ENCODE data around the gene ATAD1. TPM values are rescaled to one million over a fixed set of nuclear protein-coding genes. Genes with fewer than 3 reads are reported as not detected.

ATAD1 gene
- polyA plus RNA-seq, 2 donors, result 7.2 to 14.2 TPM

DNA sequence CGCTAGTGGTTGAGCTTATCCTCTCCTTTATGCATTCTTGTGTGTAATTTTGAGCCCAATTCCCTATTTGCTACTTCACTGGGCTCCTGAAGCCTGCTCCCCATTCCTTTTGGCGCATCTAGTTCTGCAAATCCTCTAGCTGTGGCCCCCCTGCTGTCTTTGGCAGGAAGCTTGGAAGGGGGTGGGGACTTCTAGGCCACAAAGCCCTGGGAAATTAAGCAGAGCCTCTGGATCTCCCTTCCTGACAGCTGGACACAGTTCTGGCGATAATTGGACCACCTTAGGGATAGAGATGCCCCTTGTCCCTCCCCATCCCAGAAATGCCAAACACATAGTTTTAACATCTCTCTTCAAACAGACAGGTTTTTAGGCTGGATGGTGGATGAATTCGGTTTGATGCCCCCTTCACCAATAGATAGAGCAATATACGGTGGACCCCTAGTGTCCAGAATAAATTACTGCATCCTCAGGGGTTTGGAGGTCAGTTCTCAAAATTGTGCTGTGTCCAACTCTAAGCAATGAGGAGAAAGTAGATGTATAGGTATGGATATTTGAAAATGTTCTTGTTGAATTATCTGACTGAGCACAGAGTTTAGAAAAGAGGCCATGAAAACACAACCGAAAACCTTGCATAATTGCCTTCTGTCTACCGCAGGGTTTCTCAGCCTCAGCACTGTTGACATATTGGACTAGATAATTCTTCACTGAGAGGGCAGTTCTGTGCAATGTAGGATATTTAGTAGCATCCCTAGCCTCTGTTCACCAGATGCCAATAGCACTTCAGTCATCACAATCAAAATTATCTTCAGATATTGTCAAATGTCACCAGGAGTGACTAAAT is 82.8 kb downstream of the ATAD1 start:
- no peak overlapping the region for H3K4me3 ChIP-seq (ENCODE audit: low read depth in 1 of 2, low read length in 2 of 2)
- no peaks in the 10 kb centered on the region for H3K4me1 ChIP-seq (ENCODE audit: control insufficient read depth in 2 of 2, insufficient read depth in 2 of 2, low read length in 1 of 2)
- no peaks in the 10 kb centered on the region for H3K9me3 ChIP-seq (ENCODE audit: control insufficient read depth in 2 of 2, insufficient read depth in 1 of 2, low read depth in 1 of 2, low read length in 1 of 2)
- no peaks in the 10 kb centered on the region for H3K36me3 ChIP-seq (ENCODE audit: control insufficient read depth in 2 of 2, insufficient read depth in 2 of 2, low read length in 1 of 2)
- H3K27ac ChIP-seq (ENCODE audit: low read depth in 2 of 2, low read length in 1 of 2), result no peak overlapping the region
- 43 to 50% methylated on average over 7 of the region's 7 CpGs for WGBS, 2 donors
- no peaks in the 10 kb centered on the region for H3K27me3 ChIP-seq (ENCODE audit: control insufficient read depth in 1 of 2, insufficient read depth in 2 of 2, low read length in 2 of 2)

DNA sequence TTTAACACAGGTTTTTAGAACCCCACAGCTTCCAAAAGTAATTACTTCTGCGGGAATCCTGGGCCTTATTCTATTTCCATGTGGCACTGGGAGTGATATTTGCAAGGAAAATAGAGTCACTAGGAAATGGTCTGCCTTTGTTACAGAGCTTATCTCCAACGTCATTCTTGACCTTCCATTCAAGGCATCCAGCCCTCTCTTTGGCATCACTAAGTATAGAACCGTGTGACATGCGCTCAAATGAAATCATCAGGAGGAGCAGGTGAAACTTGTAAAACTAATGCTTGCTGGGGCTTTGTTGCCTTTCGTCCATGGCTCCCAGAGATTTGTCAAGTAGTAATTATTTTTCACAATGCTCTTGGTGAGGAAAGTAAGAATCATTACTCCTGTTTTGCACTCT is 84.9 kb downstream of the ATAD1 start:
- Histone ChIP-seq H3K9me3 (ENCODE audit: control insufficient read depth in 2 of 2, insufficient read depth in 1 of 2, low read depth in 1 of 2, low read length in 1 of 2) (no peaks in the 10 kb centered on the region), H3K27me3 (ENCODE audit: control insufficient read depth in 1 of 2, insufficient read depth in 2 of 2, low read length in 2 of 2) (no peaks in the 10 kb centered on the region), H3K4me3 (ENCODE audit: low read depth in 1 of 2, low read length in 2 of 2) (no peak overlapping the region), H3K36me3 (ENCODE audit: control insufficient read depth in 2 of 2, insufficient read depth in 2 of 2, low read length in 1 of 2) (no peaks in the 10 kb centered on the region), H3K27ac (ENCODE audit: low read depth in 2 of 2, low read length in 1 of 2) (no peak overlapping the region), H3K4me1 (ENCODE audit: control insufficient read depth in 2 of 2, insufficient read depth in 2 of 2, low read length in 1 of 2) (no peaks in the 10 kb centered on the region)
- WGBS, 2 donors, result 76 to 79% methylated on average over 5 of the region's 5 CpGs

DNA sequence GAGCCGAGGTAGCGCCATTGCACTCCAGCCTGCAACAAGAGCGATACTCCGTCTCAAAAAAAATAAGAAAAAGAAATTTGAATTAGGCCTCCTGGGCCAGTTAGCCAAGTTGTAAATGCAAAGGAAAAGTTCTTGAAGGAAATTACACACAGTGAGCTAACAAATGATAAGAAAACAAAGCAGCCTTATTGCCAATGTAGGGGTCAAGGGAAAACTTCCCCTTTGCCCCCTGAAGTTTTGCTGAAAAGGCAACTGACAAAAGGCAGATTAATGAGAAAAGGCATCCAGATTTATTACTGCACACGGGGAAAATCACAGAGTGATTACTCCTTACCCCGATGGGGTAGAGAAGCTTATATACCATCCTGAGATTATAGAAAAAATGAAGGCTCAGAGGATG is 88.1 kb downstream of the ATAD1 start:
- Histone ChIP-seq H3K9me3 (ENCODE audit: control insufficient read depth in 2 of 2, insufficient read depth in 1 of 2, low read depth in 1 of 2, low read length in 1 of 2) (no peaks in the 10 kb centered on the region), H3K4me3 (ENCODE audit: low read depth in 1 of 2, low read length in 2 of 2) (no peak overlapping the region), H3K36me3 (ENCODE audit: control insufficient read depth in 2 of 2, insufficient read depth in 2 of 2, low read length in 1 of 2) (no peaks in the 10 kb centered on the region), H3K27me3 (ENCODE audit: control insufficient read depth in 1 of 2, insufficient read depth in 2 of 2, low read length in 2 of 2) (no peaks in the 10 kb centered on the region), H3K4me1 (ENCODE audit: control insufficient read depth in 2 of 2, insufficient read depth in 2 of 2, low read length in 1 of 2) (no peaks in the 10 kb centered on the region), H3K27ac (ENCODE audit: low read depth in 2 of 2, low read length in 1 of 2) (no peak overlapping the region)
- WGBS, 2 donors, result 77% methylated on average over 6 of the region's 6 CpGs

DNA sequence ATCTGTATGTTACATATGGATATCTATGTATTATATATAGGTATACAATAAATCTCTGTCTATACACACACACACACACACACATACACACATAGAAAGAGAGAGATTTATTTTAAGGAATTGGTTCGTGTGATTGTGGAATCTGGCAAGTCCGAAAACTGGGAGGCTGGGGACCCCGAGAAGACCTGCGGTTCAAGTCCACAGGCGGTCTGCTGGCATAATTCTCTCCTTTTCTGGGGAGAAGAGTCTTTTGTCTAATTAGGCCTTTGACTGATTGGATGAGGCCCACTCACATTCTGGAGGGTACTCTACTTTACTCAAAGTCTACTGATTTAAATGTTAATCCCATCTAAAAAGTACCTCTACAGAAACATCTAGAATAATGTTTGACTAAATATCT is 93.2 kb downstream of the ATAD1 start:
- Histone ChIP-seq H3K27ac (ENCODE audit: low read depth in 2 of 2, low read length in 1 of 2) (no peak overlapping the region), H3K4me3 (ENCODE audit: low read depth in 1 of 2, low read length in 2 of 2) (no peak overlapping the region), H3K27me3 (ENCODE audit: control insufficient read depth in 1 of 2, insufficient read depth in 2 of 2, low read length in 2 of 2) (no peaks in the 10 kb centered on the region), H3K4me1 (ENCODE audit: control insufficient read depth in 2 of 2, insufficient read depth in 2 of 2, low read length in 1 of 2) (no peaks in the 10 kb centered on the region), H3K9me3 (ENCODE audit: control insufficient read depth in 2 of 2, insufficient read depth in 1 of 2, low read depth in 1 of 2, low read length in 1 of 2) (no peaks in the 10 kb centered on the region), H3K36me3 (ENCODE audit: control insufficient read depth in 2 of 2, insufficient read depth in 2 of 2, low read length in 1 of 2) (no peaks in the 10 kb centered on the region)
- 96 to 98% methylated on average over 5 of the region's 5 CpGs for WGBS, 2 donors

DNA sequence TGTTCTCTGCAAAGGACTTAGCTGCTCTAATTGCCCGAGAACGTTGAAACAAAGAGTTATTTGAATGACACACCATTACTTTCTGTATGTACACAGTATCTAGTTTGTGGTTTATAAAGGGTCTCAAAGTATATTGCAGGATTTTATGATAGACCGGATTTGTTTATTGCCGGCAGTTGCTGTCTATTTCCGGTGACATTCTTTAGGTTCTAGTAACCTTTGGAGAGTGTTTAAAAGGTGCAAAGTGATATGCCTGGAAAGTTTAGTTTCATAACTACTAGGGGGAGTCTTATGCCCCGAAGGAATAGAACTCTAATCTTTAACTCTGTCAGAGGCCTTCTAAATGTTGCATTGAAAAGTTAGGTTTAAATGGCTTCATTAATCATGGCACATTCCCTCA is 94.5 kb downstream of the ATAD1 start:
- no peak overlapping the region for H3K27ac ChIP-seq (ENCODE audit: low read depth in 2 of 2, low read length in 1 of 2)

DNA sequence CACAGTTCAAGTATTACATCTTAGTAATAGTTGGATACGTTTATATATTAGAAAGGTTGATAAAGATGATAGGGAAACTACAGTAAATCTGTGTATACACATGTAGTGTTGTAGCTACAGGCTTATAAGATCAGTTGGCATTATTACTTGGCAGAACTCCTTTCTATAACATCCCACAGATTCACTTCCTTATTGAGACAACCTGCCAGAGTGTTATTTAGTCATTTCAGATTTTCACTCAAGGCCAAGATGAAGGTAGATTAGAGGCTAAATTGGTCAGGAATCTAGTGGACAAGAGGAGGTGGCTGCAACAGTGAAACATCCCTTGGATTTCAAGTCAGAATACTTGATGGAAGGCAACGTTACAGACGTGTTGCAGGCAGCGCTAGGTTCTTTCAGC is 95.3 kb downstream of the ATAD1 start:
- Histone ChIP-seq H3K27ac (ENCODE audit: low read depth in 2 of 2, low read length in 1 of 2) (no peak overlapping the region), H3K27me3 (ENCODE audit: control insufficient read depth in 1 of 2, insufficient read depth in 2 of 2, low read length in 2 of 2) (no peaks in the 10 kb centered on the region)
- WGBS, 2 donors, result 62 to 66% methylated on average over 4 of the region's 4 CpGs

More for the DNA sequence above, 94.5 kb downstream of the ATAD1 start:
- Histone ChIP-seq H3K36me3 (ENCODE audit: control insufficient read depth in 2 of 2, insufficient read depth in 2 of 2, low read length in 1 of 2) (no peaks in the 10 kb centered on the region), H3K9me3 (ENCODE audit: control insufficient read depth in 2 of 2, insufficient read depth in 1 of 2, low read depth in 1 of 2, low read length in 1 of 2) (no peaks in the 10 kb centered on the region), H3K4me3 (ENCODE audit: low read depth in 1 of 2, low read length in 2 of 2) (no peak overlapping the region), H3K4me1 (ENCODE audit: control insufficient read depth in 2 of 2, insufficient read depth in 2 of 2, low read length in 1 of 2) (no peaks in the 10 kb centered on the region), H3K27me3 (ENCODE audit: control insufficient read depth in 1 of 2, insufficient read depth in 2 of 2, low read length in 2 of 2) (no peaks in the 10 kb centered on the region)
- WGBS, 2 donors, result 56 to 62% methylated on average over 6 of the region's 6 CpGs

DNA sequence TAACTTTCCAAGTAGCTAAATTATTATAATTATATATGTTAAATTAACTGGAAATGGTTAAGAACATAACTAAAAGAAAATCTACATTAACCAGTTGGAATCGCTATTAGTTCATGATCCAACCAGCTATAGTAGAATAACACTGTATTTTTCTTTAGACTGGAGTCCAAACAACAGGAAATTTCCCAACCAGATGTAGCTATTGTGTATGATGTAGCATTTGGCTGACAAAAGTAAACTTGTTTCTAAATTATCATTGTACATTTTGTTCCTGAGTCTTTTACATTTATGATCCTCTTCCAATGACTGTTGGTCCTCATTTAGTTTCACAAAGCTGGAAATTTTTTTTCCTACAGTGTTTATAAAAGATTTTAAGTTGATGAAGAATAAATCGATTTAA is 96.2 kb downstream of the ATAD1 start:
- Histone ChIP-seq H3K4me1 (ENCODE audit: control insufficient read depth in 2 of 2, insufficient read depth in 2 of 2, low read length in 1 of 2) (no peaks in the 10 kb centered on the region), H3K9me3 (ENCODE audit: control insufficient read depth in 2 of 2, insufficient read depth in 1 of 2, low read depth in 1 of 2, low read length in 1 of 2) (no peaks in the 10 kb centered on the region), H3K4me3 (ENCODE audit: low read depth in 1 of 2, low read length in 2 of 2) (no peak overlapping the region), H3K27me3 (ENCODE audit: control insufficient read depth in 1 of 2, insufficient read depth in 2 of 2, low read length in 2 of 2) (no peaks in the 10 kb centered on the region), H3K27ac (ENCODE audit: low read depth in 2 of 2, low read length in 1 of 2) (no peak overlapping the region), H3K36me3 (ENCODE audit: control insufficient read depth in 2 of 2, insufficient read depth in 2 of 2, low read length in 1 of 2) (no peaks in the 10 kb centered on the region)
- WGBS, 2 donors, result 77 to 82% methylated on average over 2 of the region's 2 CpGs

More for the DNA sequence above, 95.3 kb downstream of the ATAD1 start:
- Histone ChIP-seq H3K4me1 (ENCODE audit: control insufficient read depth in 2 of 2, insufficient read depth in 2 of 2, low read length in 1 of 2) (no peaks in the 10 kb centered on the region), H3K9me3 (ENCODE audit: control insufficient read depth in 2 of 2, insufficient read depth in 1 of 2, low read depth in 1 of 2, low read length in 1 of 2) (no peaks in the 10 kb centered on the region), H3K36me3 (ENCODE audit: control insufficient read depth in 2 of 2, insufficient read depth in 2 of 2, low read length in 1 of 2) (no peaks in the 10 kb centered on the region), H3K4me3 (ENCODE audit: low read depth in 1 of 2, low read length in 2 of 2) (no peak overlapping the region)

DNA sequence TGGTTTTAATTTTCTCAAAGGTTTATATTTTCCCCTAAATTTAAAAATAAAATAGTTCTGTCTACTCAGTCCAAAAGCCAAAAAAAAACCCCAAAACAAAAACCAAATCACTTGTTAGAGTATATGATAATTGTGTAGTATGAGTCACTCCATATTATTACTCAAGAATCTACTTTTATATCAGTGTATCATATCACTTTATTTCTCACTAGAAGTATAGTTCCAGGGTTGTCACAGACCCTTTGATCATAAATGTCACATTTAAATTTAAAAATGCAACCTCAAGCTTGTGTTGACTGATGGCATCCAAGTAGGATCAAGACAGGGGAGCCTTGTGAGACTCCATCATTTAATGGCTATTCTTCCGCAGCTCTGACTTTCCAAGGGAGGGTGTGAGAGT is 97.4 kb downstream of the ATAD1 start:
- Histone ChIP-seq H3K27me3 (ENCODE audit: control insufficient read depth in 1 of 2, insufficient read depth in 2 of 2, low read length in 2 of 2) (no peaks in the 10 kb centered on the region), H3K27ac (ENCODE audit: low read depth in 2 of 2, low read length in 1 of 2) (no peak overlapping the region), H3K4me3 (ENCODE audit: low read depth in 1 of 2, low read length in 2 of 2) (no peak overlapping the region), H3K9me3 (ENCODE audit: control insufficient read depth in 2 of 2, insufficient read depth in 1 of 2, low read depth in 1 of 2, low read length in 1 of 2) (no peaks in the 10 kb centered on the region), H3K4me1 (ENCODE audit: control insufficient read depth in 2 of 2, insufficient read depth in 2 of 2, low read length in 1 of 2) (no peaks in the 10 kb centered on the region), H3K36me3 (ENCODE audit: control insufficient read depth in 2 of 2, insufficient read depth in 2 of 2, low read length in 1 of 2) (no peaks in the 10 kb centered on the region)
- 97 to 99% methylated on average over 1 of the region's 1 CpG for WGBS, 2 donors

DNA sequence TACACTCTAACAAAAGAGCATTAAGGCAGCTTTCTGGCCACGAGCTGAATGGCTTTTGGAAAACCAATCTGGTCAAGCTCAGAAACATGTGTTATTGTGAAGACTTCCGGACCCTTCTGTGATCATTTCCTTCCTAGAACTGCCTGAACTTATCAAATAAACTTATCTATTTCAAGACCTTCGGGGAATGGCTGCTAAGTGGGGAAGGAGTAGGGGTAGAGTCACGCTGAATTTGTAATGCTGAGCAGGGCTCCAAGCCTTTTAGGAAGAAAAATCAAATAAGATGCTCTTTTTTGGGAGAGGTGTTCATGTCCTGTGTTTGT is 101.7 kb downstream of the ATAD1 start:
- no peak overlapping the region for H3K27ac ChIP-seq (ENCODE audit: low read depth in 2 of 2, low read length in 1 of 2)
- H3K27me3 ChIP-seq (ENCODE audit: control insufficient read depth in 1 of 2, insufficient read depth in 2 of 2, low read length in 2 of 2), result no peaks in the 10 kb centered on the region
- no peaks in the 10 kb centered on the region for H3K36me3 ChIP-seq (ENCODE audit: control insufficient read depth in 2 of 2, insufficient read depth in 2 of 2, low read length in 1 of 2)
- H3K4me1 ChIP-seq (ENCODE audit: control insufficient read depth in 2 of 2, insufficient read depth in 2 of 2, low read length in 1 of 2), result no peaks in the 10 kb centered on the region
- WGBS, 2 donors, result 71 to 78% methylated on average over 4 of the region's 4 CpGs
- H3K4me3 ChIP-seq (ENCODE audit: low read depth in 1 of 2, low read length in 2 of 2), result no peak overlapping the region
- no peaks in the 10 kb centered on the region for H3K9me3 ChIP-seq (ENCODE audit: control insufficient read depth in 2 of 2, insufficient read depth in 1 of 2, low read depth in 1 of 2, low read length in 1 of 2)
